KG1 (cell line): ENCODE data around the gene TCF12.

Experiments
- DNase-seq: peaks from one replicate; lab custom pipeline; 2025; lab: John Stamatoyannopoulos, UW

Gene TCF12

DNA sequence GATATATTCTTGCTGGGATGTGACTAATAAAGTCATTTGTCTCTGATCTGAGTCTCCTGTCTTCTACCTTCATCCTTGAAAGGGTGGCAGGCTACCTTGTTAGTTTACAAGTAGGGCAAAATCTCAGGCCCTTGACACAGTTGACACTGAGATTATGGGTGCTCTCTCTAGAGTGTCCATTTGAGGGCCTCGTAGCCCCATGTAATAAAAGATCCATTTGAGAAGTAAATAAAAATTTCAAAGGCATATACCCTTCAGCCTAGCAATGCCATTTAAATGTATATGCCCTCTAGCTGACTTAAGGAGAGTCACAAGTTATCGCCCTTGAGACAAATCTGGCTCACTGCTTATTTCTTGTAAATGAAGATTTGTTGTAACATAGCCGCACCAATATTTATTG, 98.6 kb downstream of the TCF12 start:
- DNase-seq = no peak

DNA sequence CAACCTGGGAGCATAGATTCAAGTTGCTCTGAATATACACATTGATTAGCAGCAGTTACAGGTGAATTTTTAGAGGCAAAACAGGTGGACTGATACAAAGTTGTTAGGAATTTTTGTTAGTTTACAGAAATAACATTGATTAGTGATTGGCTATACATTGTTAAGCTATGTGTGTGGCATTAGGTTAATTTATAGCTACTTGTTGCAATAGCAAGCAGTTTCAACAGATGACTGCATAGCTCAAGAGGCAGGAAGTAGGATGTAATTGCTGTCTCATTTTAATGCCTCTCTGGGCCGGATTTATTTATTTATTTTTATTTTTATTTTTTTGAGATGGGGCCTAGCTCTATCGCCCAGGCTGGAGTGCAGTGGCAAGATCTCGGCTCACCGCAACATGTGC, 99.7 kb downstream of the TCF12 start:
- no peak for DNase-seq

DNA sequence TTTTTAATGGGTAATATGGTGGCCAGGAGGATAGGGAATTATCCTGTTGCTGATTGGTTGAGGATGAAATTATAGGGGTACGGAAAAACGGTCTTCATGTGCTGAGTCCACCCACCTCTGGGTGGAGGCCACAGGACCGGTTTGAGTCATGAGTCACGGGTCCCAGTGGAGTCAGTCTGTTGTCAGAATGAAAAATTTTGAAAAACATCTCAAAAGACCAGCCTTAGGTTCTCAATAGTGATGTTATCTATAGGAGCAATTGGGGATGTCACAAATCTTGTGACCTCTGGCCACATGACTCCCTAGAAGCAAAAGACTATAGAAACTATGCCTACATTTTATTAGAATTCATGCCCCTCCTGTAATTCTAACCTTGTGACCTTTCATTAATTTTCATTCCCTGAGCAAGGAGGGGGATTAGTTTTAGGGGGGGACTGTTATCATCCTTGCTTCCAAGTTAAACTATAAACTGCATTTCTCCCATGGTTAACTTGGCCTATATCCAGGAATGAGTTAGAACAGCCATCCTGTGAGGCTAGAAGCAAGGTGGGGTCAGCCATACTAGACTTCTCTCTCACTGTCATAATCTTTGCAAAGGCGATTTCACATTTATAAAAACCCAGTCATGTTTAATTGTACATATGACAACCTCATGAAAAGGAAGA, 101.2 kb downstream of the TCF12 start:
- DNase-seq = no peak

DNA sequence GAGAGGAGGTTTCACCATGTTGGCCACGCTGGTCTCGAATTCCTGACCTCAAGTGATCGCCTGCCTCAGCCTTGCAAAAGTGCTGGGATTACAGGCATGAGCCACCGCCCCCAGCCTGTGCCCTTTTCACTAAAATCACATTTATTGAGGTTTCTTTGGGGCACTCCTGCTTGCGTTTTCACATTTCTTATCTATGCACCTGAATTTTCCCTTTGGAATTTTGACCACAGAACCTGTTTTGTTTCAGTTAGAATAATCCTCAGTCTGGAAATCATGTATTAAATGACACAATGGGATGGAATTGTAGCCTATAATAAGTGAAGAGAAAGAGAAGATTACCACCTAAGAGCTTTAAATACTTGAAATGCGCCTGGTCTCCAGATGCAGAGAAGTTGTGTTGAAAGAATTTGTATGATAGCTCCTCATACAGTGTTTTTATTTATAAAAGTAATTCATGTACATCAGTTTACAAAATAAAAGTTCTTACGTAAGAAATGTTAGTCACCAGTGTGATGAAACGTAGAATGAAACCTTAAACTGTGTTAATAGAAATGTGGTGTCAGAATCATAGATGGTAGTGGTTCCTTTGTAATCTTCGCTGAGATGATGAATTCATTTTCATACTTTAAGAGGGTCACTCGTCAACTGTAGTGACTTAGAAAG, 107.0 kb downstream of the TCF12 start:
- DNase-seq = no peak

DNA sequence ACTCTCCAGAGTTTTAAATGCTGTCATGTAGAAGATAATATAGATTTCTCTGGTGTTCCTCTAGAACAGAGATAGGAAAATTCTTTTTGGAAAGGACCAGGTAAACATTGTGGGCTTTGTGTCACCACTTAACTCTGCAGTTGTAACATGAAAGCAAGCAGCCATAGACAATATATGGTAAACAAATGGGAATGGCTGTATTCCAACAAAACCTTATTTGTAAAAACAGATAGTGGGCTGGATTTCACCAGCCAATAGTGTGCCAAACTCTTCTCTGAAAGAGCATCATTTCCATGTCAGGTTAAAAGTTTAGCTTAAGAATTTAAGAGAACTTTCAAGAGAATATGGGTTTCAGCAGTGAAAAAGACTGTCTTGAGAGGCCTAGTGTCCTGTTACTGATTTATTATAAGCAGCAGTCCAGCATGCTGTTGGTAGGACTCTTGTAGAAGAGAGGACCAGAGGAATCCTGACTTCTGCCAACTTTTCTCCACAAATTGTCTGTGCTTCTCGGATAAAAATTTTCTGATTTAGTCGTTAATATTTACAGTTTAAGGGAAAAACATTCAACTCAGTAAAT, 107.7 kb downstream of the TCF12 start:
- no peak for DNase-seq

DNA sequence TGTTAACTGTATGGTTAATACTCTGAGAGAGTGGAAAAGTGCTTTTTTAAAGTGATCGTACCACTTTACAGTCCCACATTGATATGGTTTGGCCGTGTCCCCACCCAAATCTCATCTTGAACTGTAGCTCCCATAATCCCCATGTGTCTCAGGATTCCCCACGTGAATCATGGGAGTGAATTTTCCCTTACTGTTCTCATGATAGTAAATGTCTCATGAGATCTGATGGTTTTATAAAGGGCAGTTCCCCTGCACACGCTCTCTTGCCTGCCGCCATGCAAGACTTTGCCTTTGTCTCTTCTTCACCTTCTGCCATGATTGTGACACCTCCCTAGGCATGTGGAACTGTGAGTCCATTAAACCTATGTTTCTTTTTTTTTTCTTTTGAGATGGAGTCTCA, 109.2 kb downstream of the TCF12 start:
- DNase-seq = no peak

DNA sequence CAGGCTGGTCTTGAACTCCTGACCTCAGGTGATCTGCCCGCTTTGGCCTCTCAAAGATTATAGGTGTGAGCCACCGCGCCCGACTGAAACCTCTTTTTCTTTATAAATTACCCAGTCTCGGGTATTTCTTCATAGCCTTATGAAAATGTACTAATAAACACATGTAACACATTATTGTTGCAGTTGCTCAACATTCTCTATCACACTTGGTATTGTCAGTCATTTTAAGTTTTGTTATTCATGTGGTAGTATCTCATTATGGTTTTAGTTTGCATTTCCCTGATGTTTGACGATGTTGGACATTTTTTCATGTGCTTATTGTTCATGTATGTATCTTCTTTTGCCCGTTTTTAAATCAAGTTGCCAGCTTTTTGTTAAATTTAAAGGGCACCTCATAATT, 109.7 kb downstream of the TCF12 start:
- DNase-seq = no peak

DNA sequence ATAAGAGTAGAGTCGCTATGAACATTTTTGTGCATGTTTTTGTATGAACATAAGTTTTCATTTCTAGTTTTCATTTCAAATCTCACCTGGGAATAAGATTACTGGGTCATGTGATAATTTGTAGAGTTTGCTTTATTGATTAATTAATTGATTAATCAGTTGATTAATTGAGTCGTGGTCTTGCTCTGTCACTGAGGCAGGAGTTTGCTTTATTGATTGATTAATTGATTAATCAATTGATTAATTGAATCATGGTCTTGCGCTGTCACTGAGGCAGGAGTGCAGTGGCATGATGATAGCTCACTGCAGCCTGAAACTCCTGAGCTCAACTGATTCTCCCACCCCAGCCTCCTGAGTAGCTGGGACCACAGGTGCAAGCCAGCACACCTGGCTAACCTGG, 111.6 kb downstream of the TCF12 start:
- DNase-seq = no peak

DNA sequence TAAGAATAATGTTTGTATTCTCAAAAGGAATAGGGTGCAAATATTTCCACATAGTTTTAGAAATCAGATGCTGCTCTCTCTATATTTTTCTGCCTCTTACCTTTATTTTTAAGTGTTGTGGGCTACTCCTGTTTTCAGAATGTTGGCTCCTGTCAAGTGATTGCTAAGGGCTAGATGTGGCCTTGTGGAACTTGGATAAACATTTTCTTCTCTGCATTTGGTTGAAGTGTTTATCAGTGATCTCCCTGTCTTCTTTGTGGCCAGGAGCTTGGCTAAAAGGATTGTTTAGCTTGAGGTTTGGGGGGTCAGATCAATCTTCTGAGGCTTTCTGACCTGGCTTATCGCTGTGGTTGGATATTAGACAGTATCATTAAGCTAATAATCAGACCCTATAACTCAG, 112.6 kb downstream of the TCF12 start:
- no peak for DNase-seq

DNA sequence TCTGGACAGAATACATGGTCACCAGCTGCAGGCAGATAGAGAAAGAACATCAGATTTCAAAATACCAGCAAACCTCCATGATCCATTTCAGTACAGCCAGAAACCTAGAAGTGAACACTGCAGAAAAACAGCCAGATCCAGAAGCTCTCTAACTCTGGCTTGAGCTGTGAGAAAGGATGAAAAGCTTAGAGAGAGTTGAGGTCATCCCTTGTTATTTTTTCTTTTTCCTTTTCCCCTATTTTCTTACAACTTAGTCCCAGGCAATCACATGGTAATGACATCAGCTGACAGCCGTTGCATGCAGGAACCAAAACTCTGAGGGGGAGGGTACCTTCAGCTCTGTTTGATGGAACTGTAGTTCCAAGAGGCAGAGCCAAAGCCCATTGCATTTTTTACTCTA, 113.2 kb downstream of the TCF12 start:
- DNase-seq = no peak

DNA sequence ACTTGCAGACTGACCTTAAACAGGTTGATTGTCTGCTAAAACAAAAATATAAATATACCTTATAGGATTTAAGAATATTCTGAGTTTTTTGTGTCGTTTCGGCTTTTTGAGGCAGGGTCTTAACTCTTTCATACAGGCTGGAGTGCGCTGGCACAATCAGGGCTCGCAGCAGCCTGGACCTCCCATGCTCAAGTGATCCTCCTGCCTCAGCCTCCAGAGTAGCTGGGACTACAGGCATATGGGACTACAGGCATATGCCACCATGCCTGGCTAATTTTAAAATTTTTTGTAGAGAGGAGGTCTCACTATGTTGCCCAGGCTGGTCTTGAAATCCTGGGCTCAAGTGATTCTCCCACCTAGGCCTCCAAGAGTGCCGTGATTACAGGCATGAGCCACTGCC, 113.9 kb downstream of the TCF12 start:
- DNase-seq = no peak

DNA sequence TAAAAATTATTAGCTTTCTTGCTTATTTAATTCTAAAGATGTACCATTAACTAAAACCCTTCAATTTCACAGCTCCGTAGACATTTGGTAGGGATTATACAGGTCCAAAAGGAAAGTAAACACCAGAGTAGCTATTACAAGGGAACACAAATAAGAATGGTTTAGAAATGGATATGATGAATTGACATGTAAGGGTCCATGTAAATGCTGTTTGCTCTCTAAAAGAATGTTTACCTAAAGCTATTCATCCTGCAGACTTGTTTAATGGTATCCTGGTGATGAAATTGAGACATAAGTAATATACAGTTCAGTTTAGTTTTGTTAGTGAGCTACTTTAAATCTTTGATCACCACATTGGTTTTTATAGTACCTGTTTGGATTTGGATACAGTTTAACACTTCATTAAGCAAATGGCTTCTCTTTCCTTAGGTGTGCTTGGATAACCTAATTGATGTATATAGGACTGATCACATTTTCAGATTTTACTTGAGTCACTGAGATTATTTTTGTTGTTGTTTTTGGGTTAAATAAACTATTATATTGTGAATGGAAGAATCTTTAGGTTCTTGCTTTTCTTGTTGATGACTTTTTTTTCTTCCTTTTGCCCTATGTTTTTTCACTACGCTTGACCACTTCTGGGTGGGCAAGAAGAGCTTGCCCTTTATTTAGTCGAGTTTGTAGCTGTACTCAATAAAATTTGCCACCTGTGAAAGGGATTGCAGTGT, 115.4 kb downstream of the TCF12 start:
- no peak for DNase-seq

DNA sequence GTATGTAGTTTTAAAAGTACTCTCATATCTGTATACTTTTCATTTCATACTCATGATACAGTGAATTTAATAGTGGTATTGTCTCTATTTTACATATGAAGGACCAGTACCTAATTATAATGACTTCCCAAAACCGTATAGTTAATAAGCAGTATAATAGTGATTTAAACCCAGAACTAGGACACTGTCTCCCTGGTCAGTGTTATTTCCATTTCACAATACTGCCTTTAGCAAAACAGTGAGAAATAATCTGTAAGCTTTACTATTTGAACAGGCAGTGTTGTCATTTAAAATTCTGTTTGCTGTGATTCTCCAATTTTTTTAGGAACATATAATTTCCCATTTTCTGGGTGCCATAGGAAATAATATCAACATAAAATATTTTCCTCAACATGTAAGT, 116.2 kb downstream of the TCF12 start:
- DNase-seq = no peak

DNA sequence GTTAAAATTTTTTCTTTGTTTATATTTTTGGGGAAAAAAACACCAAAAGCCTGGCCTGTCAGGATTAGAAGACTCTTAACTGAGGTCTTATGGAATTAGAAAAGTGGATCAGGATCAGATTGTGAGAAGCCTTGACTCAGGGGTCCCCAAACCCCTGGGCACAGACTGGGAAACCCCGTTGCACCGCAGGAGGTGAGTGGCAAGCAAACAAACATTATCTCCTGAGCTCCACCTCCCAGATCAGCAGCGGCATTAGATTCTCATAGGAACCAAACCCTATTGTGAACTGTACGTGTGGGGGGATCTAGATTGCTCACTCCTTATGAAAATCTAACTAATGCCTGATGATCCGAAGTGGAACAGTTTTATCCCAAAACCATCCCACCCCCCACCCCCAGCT, 117.2 kb downstream of the TCF12 start:
- no peak for DNase-seq

DNA sequence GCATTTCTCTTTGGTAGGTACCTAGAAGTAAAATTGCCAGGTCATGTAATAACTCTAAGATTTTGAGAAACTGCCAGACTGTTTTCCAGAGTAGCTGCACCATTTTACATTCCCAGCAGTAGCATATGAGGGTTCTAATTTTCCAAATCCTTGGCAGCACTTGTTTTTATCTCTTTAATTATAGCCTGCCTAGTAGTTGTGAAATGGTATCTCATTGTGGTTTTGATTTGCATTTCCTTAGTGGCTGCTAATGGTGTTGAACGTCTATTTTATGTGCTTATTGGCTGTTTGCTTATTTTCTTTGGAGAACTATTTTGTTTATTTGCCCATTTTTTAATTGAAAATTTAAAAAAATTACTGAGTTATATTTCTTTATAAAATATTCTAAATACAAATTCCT, 117.9 kb downstream of the TCF12 start:
- no peak for DNase-seq

DNA sequence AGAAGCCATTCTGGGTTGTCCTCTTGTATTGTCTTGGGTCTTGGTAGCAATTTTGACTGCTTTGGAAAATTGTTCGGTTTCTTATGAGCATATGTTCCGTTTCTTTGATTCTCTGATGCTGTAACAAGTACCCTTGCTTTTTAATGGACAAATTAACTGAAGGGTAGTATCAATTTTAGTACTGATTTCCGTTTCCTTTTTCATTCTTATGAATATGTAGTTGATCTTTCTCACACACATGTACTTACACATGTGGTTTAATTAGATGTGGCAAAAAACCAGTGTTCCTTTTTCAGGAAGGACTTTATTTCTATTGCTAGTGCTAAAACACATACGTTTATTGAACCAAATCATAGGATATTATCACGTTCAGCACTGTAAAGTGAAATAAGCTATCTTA, 119.1 kb downstream of the TCF12 start:
- no peak for DNase-seq

DNA sequence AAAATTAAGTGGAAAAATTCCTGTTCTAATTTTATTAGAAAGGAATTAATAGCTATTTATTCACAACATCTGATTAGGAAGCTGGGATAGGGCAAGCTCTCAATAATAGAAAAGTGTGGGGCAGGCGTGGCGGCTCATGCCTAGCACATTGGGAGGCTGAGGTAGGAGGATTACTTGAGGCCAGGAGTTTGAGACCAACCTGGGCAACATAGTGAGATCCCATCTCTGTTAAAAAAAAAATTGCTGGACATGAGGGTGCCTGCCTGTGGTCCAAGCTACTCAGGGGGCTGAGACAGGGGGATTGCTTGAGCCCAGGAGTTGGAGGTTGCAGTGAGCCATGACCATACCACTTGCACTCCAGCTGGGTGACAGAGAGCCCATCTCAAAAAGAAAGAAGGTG, 119.6 kb downstream of the TCF12 start:
- no peak for DNase-seq

DNA sequence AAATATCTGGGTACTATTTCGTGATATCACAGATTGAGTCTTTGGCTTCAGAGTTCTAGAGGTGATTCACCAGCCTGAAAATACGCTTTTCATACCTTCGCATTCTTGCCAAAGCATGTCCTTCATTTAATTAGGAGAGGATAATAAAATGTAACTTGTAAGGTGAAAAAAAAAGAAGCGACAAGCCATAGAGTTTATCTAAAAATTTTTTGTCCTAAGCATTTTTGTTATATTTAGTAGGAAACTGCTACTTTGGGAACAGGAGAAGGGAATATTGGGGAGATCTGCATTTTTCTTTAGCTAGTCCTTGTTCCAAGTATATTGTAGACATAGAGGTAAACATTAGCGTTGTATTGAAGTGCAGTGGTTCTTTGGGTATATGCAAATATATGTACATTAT, 120.1 kb downstream of the TCF12 start:
- DNase-seq = no peak

DNA sequence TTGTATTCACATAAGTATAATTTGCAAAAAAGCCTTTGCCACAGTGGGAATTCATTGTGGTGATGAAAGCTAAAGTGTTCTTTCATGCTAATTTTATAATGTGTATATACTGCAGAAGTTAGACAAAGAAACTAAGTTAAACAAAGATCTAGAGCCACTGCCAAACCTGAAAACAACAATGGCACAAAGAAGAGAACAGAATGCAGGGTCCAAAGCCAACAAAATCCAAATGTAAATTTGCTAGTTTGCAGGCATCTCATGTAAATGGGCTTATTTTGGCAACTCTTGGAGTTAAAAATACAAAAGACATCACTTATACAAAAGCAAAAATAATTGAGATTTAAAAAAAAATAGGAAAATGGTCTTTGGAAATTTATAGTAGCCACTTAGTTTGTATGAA, 123.0 kb downstream of the TCF12 start:
- DNase-seq = no peak

DNA sequence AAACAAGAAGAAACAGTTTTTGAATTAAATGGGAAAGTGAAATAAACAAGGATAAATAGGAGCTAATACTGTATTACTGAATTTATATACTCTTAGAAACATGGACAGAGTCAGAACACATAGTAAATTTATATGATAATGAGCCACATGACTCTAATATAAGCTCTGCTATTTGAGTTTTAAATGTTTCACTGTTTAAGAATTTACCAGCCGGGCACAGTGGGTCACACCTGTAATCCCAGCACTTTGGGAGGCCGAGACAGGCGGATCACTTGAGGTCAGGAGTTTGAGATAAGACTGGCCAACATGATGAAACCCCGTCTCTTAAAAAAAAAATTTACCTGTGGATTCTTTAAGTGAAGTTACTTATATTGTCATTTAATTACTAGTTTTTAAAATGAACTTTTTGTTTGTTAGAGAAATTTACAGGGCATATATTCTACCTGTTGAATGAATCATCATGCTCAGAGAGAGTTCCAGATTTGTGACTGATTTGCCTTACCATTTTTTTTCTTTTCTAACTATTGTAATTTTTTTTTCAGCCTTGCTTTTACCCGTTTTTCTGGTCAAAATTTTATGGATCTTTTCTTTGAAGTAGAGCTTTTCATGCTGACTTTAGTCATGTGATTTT, 125.7 kb downstream of the TCF12 start:
- no peak for DNase-seq

DNA sequence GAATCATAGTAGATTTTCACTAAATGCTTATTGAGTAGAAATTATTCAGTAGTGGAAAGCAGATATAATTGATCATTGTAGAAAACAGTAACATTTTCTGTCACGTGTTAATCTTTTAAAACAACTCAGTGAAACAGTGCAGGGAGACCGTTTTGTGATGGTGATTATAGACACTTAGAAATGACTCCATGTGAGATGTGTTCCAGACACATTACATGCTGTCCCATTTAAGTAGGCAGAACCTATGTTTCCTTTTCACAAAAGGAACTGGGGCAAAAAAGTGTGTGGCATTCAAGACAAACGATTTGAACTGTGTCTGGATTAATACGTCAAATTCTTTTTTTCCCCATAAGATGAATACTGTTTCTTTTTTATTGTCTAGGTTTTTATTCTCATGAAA, 126.5 kb downstream of the TCF12 start:
- no peak for DNase-seq

DNA sequence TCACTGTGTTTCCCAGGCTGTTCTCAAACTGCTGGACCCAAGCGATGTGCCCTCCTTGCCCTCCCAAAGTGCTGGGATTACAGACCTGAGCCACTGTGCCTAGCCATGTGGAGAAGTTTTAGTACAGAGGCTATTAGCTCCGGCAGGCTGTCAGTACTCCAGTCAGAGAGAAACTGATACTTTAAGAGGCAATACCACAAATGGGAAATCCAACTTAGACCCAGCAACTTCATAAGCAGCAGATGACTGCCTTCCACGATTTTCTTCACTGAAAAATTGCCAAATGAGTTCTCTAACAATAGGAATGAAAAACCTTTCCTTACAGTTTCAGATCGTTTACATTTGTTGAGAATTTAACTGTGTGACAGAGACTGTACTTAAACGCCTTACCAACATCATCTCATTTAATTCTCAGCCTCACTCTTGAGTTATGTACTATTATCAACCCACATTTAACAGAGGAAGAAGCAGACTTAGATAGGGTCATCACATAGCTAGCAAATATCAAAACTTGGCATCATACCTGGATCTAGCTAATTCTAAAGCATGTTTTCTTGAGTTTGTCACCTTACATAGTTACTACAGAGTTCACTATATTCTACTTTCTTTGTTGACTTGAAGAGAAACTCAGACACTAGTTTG, 127.4 kb downstream of the TCF12 start:
- no peak for DNase-seq
